ENCODE results near the gene SLC25A24.

SLC25A24 gene

DNA sequence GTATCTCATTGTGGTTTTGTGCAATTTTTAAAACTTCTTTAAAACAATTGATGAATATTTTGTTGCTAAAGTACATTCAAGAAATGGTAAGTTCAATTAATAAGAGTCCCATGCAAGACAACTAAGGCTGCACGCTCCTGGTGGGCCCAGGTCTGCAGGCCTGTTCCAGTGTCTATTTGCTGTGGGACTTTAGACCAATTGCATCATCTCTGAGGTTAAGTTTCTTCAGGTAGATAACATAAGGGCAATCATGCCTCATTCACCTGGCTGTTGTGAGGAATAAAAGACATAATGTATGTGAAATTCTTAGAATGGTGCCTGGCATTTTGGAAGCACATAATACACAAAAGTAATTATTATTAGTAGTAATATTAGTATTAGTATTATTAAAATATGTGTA, 82.9 kb downstream of the SLC25A24 start:
- Histone ChIP-seq H3K27ac (ENCODE audit: low read length) (no peak overlapping the region), H3K9me3 (ENCODE audit: control insufficient read depth in 1 of 2, low read length in 2 of 2) (no peaks in the 10 kb centered on the region), H3K4me1 (ENCODE audit: control insufficient read depth in 1 of 2, insufficient read depth in 2 of 2, low read length in 2 of 2) (no peaks in the 10 kb centered on the region), H3K27me3 (ENCODE audit: low read depth, low read length) (no peaks in the 10 kb centered on the region), H3K4me3 (ENCODE audit: low read depth in 1 of 2, low read length in 2 of 2) (no peak overlapping the region), H3K36me3 (ENCODE audit: control insufficient read depth in 1 of 2, insufficient read depth in 2 of 2, low read length in 2 of 2) (no peaks in the 10 kb centered on the region)

DNA sequence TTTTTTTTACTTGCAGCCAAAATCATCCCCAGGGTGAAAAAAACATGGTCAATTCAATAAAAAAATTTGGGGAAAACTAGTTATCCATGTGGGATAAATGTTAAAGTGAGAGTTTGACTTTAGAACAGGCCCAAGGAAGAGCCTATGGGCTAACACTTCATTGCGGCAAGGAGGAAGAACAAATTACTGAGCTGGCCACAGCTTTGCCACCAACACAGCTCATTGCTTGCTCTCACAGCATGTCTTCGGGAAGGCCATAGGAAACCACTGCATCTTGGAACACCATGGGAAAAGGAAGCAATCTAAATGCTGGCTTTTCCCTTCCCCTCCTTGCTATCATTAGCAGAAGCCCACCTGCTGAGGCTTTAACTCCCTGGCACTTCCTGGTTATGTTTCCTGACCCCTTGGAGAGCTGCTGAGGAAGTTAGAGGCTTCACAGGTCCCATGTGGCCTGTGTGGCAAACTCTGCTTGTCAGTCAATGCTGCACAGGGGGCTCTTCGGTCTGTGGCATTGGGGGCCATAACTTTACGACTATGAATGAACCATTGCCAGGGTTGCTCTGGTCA, 86.0 kb downstream of the SLC25A24 start:
- H3K4me1 ChIP-seq (ENCODE audit: control insufficient read depth in 1 of 2, insufficient read depth in 2 of 2, low read length in 2 of 2): no peaks in the 10 kb centered on the region

DNA sequence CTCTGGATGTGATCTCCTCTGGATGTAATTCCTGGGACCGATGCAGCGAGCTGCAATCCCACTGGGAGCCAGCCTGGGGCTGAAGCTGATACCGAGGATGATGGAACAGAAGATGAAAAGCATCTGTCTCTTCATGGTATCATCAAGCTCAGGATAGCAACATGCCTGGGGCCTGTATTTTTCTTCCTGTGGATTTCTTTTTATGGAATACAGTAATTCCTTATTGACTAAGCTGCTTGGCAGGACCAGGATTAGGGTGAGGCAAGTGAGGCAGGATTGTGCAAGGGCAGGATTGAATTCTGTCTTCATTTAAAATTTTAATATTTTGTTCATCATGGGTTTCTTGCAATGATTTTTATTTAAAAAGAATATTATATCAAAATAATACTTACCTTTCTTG, 86.6 kb downstream of the SLC25A24 start:
- Histone ChIP-seq H3K27me3 (ENCODE audit: low read depth, low read length) (no peaks in the 10 kb centered on the region), H3K36me3 (ENCODE audit: control insufficient read depth in 1 of 2, insufficient read depth in 2 of 2, low read length in 2 of 2) (no peaks in the 10 kb centered on the region), H3K27ac (ENCODE audit: low read length) (no peak overlapping the region), H3K4me1 (ENCODE audit: control insufficient read depth in 1 of 2, insufficient read depth in 2 of 2, low read length in 2 of 2) (no peaks in the 10 kb centered on the region), H3K4me3 (ENCODE audit: low read depth in 1 of 2, low read length in 2 of 2) (no peak overlapping the region), H3K9me3 (ENCODE audit: control insufficient read depth in 1 of 2, low read length in 2 of 2) (no peaks in the 10 kb centered on the region)

More for the DNA sequence above, 86.0 kb downstream of the SLC25A24 start:
- H3K27me3 ChIP-seq (ENCODE audit: low read depth, low read length): no peaks in the 10 kb centered on the region
- no peaks in the 10 kb centered on the region for H3K9me3 ChIP-seq (ENCODE audit: control insufficient read depth in 1 of 2, low read length in 2 of 2)
- H3K27ac ChIP-seq (ENCODE audit: low read length): no peak overlapping the region
- no peak overlapping the region for H3K4me3 ChIP-seq (ENCODE audit: low read depth in 1 of 2, low read length in 2 of 2)
- H3K36me3 ChIP-seq (ENCODE audit: control insufficient read depth in 1 of 2, insufficient read depth in 2 of 2, low read length in 2 of 2): no peaks in the 10 kb centered on the region

DNA sequence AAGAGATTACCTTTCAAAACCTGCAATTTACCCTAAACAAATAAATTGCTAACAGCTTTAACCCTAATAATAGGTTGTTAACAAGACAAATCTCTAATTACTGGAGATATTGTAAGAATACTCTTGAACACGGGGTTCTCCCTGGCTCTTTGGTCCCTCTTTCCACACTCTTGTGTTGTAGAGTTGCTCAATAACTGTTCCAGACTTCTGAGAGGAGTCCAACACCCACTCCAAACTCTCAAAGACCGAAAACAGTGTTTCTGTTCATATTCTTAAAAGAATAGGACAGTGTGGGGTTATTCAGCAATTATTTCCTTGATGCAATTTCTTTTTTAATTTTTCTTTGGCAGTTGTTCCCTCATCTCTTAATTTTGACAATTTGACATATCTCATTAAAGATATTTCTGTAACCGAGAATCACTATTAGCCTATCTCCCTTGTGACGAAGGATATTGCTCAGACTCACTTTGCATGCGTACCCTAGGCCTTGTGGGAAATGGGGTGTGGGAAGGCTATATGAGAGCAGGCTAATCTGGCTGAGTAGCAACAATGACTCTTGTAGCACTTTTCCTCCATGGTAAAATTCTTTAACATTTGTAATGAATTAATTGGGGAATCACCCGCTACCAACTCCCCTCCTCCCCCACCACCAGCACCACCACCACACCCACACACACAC, 90.7 kb downstream of the SLC25A24 start:
- H3K27ac ChIP-seq (ENCODE audit: low read length): no peak overlapping the region
- no peaks in the 10 kb centered on the region for H3K27me3 ChIP-seq (ENCODE audit: low read depth, low read length)
- no peaks in the 10 kb centered on the region for H3K4me1 ChIP-seq (ENCODE audit: control insufficient read depth in 1 of 2, insufficient read depth in 2 of 2, low read length in 2 of 2)
- H3K9me3 ChIP-seq (ENCODE audit: control insufficient read depth in 1 of 2, low read length in 2 of 2): peaks cover 0 to 2% of the 10 kb centered on the region in 2 donors
- no peak overlapping the region for H3K4me3 ChIP-seq (ENCODE audit: low read depth in 1 of 2, low read length in 2 of 2)
- no peaks in the 10 kb centered on the region for H3K36me3 ChIP-seq (ENCODE audit: control insufficient read depth in 1 of 2, insufficient read depth in 2 of 2, low read length in 2 of 2)

DNA sequence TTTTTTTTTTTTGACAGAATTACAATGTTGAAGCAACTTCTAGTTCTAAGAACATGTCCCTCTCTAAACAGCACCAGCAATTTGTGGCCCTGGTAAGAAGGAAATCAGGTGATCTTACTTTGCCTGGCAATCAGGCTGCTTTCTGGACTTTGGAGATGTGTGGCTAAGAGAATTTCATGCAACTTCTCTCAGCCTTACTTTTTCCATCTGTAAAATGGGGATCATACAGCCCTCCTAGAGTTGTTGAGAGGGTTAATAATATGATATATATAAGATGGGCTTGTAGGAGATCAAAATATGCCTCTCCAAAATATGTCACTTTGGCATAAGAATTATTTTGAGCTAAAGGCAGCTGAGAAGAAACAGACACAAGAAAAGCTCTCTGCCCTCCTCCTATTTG, 92.0 kb downstream of the SLC25A24 start:
- no peaks in the 10 kb centered on the region for H3K36me3 ChIP-seq (ENCODE audit: control insufficient read depth in 1 of 2, insufficient read depth in 2 of 2, low read length in 2 of 2)
- H3K27me3 ChIP-seq (ENCODE audit: low read depth, low read length): no peaks in the 10 kb centered on the region
- no peak overlapping the region for H3K4me3 ChIP-seq (ENCODE audit: low read depth in 1 of 2, low read length in 2 of 2)

DNA sequence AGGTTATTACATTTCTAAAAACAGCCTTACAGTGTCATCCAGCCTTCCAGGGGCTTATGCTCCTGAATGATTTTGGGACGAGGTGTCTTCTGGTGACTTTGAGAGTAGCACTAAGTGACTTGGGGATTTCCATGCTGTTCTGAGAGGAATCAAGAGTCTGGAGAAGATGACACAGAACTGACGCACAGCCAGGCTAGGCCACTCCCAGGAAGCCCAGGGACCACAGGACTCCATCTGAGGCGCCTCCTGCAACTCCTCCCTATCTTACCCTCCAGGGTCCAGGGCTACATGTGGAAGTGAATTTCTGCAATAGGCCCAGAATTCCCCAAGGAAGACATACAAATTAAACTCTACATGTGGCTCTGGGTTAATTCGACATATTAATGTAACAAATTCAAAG, 92.5 kb downstream of the SLC25A24 start:
- Histone ChIP-seq H3K4me3 (ENCODE audit: low read depth in 1 of 2, low read length in 2 of 2) (no peak overlapping the region), H3K36me3 (ENCODE audit: control insufficient read depth in 1 of 2, insufficient read depth in 2 of 2, low read length in 2 of 2) (no peaks in the 10 kb centered on the region), H3K27me3 (ENCODE audit: low read depth, low read length) (no peaks in the 10 kb centered on the region)

More for the DNA sequence above, 92.0 kb downstream of the SLC25A24 start:
- H3K9me3 ChIP-seq (ENCODE audit: control insufficient read depth in 1 of 2, low read length in 2 of 2): peaks cover 0 to 2% of the 10 kb centered on the region in 2 donors
- no peak overlapping the region for H3K27ac ChIP-seq (ENCODE audit: low read length)
- no peaks in the 10 kb centered on the region for H3K4me1 ChIP-seq (ENCODE audit: control insufficient read depth in 1 of 2, insufficient read depth in 2 of 2, low read length in 2 of 2)

DNA sequence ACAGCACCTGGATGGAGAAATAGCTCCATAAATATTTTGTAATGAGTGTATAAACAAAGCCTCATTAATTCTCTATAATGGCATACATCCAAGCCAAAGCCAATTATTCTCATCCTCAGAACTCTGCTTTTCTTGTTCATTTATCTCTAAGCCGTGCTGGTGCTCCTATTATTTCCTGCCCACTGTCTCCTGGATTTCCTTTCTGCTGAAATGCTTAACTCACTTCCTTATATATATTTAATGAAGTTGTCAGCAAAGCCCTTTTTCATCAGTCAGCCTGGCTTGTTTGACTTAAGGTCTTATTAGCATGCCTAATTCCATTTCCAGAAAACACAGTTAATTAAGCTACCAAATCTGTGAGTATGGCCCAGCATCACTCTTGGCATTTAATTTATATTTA, 93.4 kb downstream of the SLC25A24 start:
- H3K9me3 ChIP-seq (ENCODE audit: control insufficient read depth in 1 of 2, low read length in 2 of 2): peaks cover 0 to 2% of the 10 kb centered on the region in 2 donors
- no peak overlapping the region for H3K4me3 ChIP-seq (ENCODE audit: low read depth in 1 of 2, low read length in 2 of 2)
- H3K27me3 ChIP-seq (ENCODE audit: low read depth, low read length): no peaks in the 10 kb centered on the region
- H3K36me3 ChIP-seq (ENCODE audit: control insufficient read depth in 1 of 2, insufficient read depth in 2 of 2, low read length in 2 of 2): no peaks in the 10 kb centered on the region
- no peaks in the 10 kb centered on the region for H3K4me1 ChIP-seq (ENCODE audit: control insufficient read depth in 1 of 2, insufficient read depth in 2 of 2, low read length in 2 of 2)
- H3K27ac ChIP-seq (ENCODE audit: low read length): no peak overlapping the region

More for the DNA sequence above, 92.5 kb downstream of the SLC25A24 start:
- Histone ChIP-seq H3K27ac (ENCODE audit: low read length) (no peak overlapping the region), H3K9me3 (ENCODE audit: control insufficient read depth in 1 of 2, low read length in 2 of 2) (peaks cover 0 to 2% of the 10 kb centered on the region in 2 donors), H3K4me1 (ENCODE audit: control insufficient read depth in 1 of 2, insufficient read depth in 2 of 2, low read length in 2 of 2) (no peaks in the 10 kb centered on the region)

DNA sequence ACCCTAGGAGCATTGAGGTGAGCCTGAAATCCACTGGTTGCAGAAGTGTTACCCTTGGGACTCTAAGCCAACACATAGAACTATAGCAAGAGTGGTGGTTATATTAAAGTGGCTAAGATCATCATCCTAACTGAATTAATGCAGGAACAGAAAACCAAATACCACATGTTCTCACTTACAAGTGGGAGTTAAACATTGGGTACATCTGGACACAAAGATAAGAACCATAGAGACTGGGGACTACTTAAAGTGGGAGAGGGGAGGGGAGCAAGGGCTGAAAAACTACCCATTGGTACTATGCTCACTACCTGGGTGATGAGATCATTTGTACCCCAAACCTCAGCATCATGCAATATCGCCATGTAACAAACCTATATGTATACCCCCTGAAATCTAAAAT, 100.0 kb downstream of the SLC25A24 start:
- no peaks in the 10 kb centered on the region for H3K9me3 ChIP-seq (ENCODE audit: control insufficient read depth in 1 of 2, low read length in 2 of 2)
- no peaks in the 10 kb centered on the region for H3K4me1 ChIP-seq (ENCODE audit: control insufficient read depth in 1 of 2, insufficient read depth in 2 of 2, low read length in 2 of 2)
- H3K27me3 ChIP-seq (ENCODE audit: low read depth, low read length): no peaks in the 10 kb centered on the region
- H3K4me3 ChIP-seq (ENCODE audit: low read depth in 1 of 2, low read length in 2 of 2): no peak overlapping the region
- H3K36me3 ChIP-seq (ENCODE audit: control insufficient read depth in 1 of 2, insufficient read depth in 2 of 2, low read length in 2 of 2): no peaks in the 10 kb centered on the region
- H3K27ac ChIP-seq (ENCODE audit: low read length): no peak overlapping the region

DNA sequence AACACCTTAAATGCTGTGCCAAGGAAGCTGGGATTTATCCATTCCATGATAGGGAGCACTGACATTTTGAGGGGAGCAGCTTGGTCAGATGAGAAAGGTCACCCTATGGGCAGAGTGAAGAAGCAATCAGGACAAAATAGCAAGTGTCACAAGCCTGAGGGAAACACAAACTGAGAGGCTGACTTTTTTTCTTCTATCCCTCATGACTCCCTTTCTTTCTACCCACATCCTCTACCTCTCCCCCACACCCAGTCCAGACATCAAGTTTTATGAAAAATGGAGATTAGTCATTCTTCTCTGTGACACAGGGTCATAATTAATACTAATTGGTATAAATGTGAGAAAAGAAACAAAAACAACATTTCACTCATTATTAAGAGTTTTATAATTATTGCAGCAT, 103.1 kb downstream of the SLC25A24 start:
- no peaks in the 10 kb centered on the region for H3K36me3 ChIP-seq (ENCODE audit: control insufficient read depth in 1 of 2, insufficient read depth in 2 of 2, low read length in 2 of 2)
- H3K27me3 ChIP-seq (ENCODE audit: low read depth, low read length): no peaks in the 10 kb centered on the region
- no peak overlapping the region for H3K4me3 ChIP-seq (ENCODE audit: low read depth in 1 of 2, low read length in 2 of 2)
- no peaks in the 10 kb centered on the region for H3K4me1 ChIP-seq (ENCODE audit: control insufficient read depth in 1 of 2, insufficient read depth in 2 of 2, low read length in 2 of 2)
- no peak overlapping the region for H3K27ac ChIP-seq (ENCODE audit: low read length)
- no peaks in the 10 kb centered on the region for H3K9me3 ChIP-seq (ENCODE audit: control insufficient read depth in 1 of 2, low read length in 2 of 2)

DNA sequence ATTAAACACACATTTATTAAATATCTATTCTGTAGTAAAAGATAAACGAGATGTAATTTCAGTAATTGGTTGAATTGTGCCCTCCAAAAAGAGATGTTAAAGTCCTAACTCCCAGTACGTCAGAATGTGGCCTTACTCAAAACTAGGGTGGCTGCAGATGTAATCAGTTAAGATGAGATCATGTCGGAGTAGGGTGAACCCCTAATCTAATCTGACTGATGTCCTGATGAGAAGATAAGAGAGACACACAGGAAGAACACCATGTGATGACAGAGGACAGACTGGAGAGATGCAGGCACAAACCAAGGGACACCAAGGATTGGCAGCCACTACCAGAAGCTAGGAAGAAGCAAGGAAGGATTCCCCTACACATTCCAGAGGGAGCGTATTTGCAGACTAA, 104.1 kb downstream of the SLC25A24 start:
- Histone ChIP-seq H3K9me3 (ENCODE audit: control insufficient read depth in 1 of 2, low read length in 2 of 2) (no peaks in the 10 kb centered on the region), H3K27me3 (ENCODE audit: low read depth, low read length) (no peaks in the 10 kb centered on the region), H3K36me3 (ENCODE audit: control insufficient read depth in 1 of 2, insufficient read depth in 2 of 2, low read length in 2 of 2) (no peaks in the 10 kb centered on the region), H3K4me3 (ENCODE audit: low read depth in 1 of 2, low read length in 2 of 2) (no peak overlapping the region), H3K4me1 (ENCODE audit: control insufficient read depth in 1 of 2, insufficient read depth in 2 of 2, low read length in 2 of 2) (no peaks in the 10 kb centered on the region), H3K27ac (ENCODE audit: low read length) (no peak overlapping the region)

DNA sequence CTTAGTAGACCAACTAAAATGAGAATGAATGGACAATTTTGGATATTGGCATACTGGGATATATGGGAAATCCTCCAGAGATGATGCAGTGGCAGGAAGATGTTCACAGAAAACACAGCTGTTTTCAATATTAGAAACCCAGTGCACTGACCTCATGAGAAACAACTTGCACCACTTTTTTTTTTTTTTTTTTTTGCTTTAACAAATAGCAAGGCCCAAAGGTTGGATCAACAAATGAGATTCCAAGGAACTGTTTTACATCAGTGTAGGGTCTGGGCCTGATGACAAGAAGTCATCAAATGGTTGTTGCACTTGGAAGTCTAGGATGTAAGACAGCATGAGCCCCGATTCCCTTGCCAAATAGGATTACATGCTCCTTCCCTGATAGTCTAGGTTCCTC, 110.7 kb downstream of the SLC25A24 start:
- H3K4me1 ChIP-seq (ENCODE audit: control insufficient read depth in 1 of 2, insufficient read depth in 2 of 2, low read length in 2 of 2): no peaks in the 10 kb centered on the region
- H3K27me3 ChIP-seq (ENCODE audit: low read depth, low read length): no peaks in the 10 kb centered on the region
- no peak overlapping the region for H3K4me3 ChIP-seq (ENCODE audit: low read depth in 1 of 2, low read length in 2 of 2)
- H3K9me3 ChIP-seq (ENCODE audit: control insufficient read depth in 1 of 2, low read length in 2 of 2): no peaks in the 10 kb centered on the region
- H3K36me3 ChIP-seq (ENCODE audit: control insufficient read depth in 1 of 2, insufficient read depth in 2 of 2, low read length in 2 of 2): no peaks in the 10 kb centered on the region
- no peak overlapping the region for H3K27ac ChIP-seq (ENCODE audit: low read length)

DNA sequence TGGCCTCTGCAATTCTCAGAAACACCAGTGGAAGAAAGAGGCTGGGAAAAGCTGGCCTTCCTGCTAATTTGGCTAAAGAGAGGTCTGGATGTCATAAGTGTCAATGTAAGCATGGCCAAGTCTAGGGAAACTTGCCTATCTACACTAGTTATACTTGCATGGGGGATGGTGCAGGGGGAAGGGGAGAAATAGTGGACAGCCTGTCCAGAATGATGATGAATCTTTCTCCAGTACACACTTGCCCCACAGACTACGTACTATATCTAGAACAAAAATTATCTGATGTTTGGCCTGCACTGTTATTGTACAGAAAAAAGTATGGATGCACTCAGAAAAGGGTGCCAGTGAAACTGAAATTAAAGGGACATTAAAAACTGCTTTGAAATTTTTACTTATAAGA, 114.5 kb downstream of the SLC25A24 start:
- no peaks in the 10 kb centered on the region for H3K36me3 ChIP-seq (ENCODE audit: control insufficient read depth in 1 of 2, insufficient read depth in 2 of 2, low read length in 2 of 2)
- H3K4me3 ChIP-seq (ENCODE audit: low read depth in 1 of 2, low read length in 2 of 2): no peak overlapping the region
- no peaks in the 10 kb centered on the region for H3K9me3 ChIP-seq (ENCODE audit: control insufficient read depth in 1 of 2, low read length in 2 of 2)

More for the DNA sequence above, 114.5 kb downstream of the SLC25A24 start:
- Histone ChIP-seq H3K27ac (ENCODE audit: low read length) (no peak overlapping the region), H3K4me1 (ENCODE audit: control insufficient read depth in 1 of 2, insufficient read depth in 2 of 2, low read length in 2 of 2) (no peaks in the 10 kb centered on the region), H3K27me3 (ENCODE audit: low read depth, low read length) (no peaks in the 10 kb centered on the region)

All from muscle layer of duodenum (tissue), 2 donors.